ENCODE results near the gene FGD6.

- TF ChIP-seq, protein P1, sequence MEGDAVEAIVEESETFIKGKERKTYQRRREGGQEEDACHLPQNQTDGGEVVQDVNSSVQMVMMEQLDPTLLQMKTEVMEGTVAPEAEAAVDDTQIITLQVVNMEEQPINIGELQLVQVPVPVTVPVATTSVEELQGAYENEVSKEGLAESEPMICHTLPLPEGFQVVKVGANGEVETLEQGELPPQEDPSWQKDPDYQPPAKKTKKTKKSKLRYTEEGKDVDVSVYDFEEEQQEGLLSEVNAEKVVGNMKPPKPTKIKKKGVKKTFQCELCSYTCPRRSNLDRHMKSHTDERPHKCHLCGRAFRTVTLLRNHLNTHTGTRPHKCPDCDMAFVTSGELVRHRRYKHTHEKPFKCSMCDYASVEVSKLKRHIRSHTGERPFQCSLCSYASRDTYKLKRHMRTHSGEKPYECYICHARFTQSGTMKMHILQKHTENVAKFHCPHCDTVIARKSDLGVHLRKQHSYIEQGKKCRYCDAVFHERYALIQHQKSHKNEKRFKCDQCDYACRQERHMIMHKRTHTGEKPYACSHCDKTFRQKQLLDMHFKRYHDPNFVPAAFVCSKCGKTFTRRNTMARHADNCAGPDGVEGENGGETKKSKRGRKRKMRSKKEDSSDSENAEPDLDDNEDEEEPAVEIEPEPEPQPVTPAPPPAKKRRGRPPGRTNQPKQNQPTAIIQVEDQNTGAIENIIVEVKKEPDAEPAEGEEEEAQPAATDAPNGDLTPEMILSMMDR (IDR thresholded peaks at IDR 0.05) = no peak
- TF ChIP-seq POLR2A (IDR thresholded peaks at IDR 0.05) = no peak
Measured at GRCh38 chr12:95088379-95088778, 128.9 kb downstream of the FGD6 start.

Data from breast epithelium (tissue), 3 donors.